Measurements from ENCODE around the gene CLN5.
A peak's percentile ranks its signal among the peaks of the same experiment; 100 is the strongest.
"Not testable (repeated sequence)": the region's sequence is repeated elsewhere in the genome, so short reads cannot be mapped to it uniquely, and the experiment has no call there.

CLN5 gene

GRCh38 chr13:76991796-76992547 lies at the start of gene CLN5:
CLN5 (plus strand) TSS chr13:76992081; CDS start chr13:76992099, 18 bp downstream.
- peak; percentile 93 for DNase-seq
- in situ Hi-C loops (cut with MboI; ENCODE audit: low pct_unique_long_range_greater_than_20kb, low sequenced_read_pairs): no loop called here

- in situ Hi-C loops (cut with MboI; ENCODE audit: low pct_unique_long_range_greater_than_20kb, low sequenced_read_pairs): no loop called here
- no peak for DNase-seq
These were observed 49.5 kb upstream of the CLN5 start for GRCh38 chr13:76942363-76942762.

- DNase-seq: no peak
These were observed 48.2 kb upstream of the CLN5 start for GRCh38 chr13:76943646-76944045.

GRCh38 chr13:76944456-76944855 lies 47.4 kb upstream of the CLN5 start:
- no peak for DNase-seq
- in situ Hi-C loops (cut with MboI; ENCODE audit: low pct_unique_long_range_greater_than_20kb, low sequenced_read_pairs): no loop called here

More at GRCh38 chr13:76943646-76944045, 48.2 kb upstream of the CLN5 start:
- in situ Hi-C loops (cut with MboI; ENCODE audit: low pct_unique_long_range_greater_than_20kb, low sequenced_read_pairs): no loop called here

- in situ Hi-C loops (cut with MboI; ENCODE audit: low pct_unique_long_range_greater_than_20kb, low sequenced_read_pairs): no loop called here
- peak; percentile 14 for DNase-seq
These were observed 43.7 kb upstream of the CLN5 start, which contains the start of gene ACOD1 for GRCh38 chr13:76948149-76948548. ACOD1 (plus strand) TSS chr13:76948511; CDS start chr13:76948559, 48 bp downstream.

GRCh38 chr13:76950101-76950500 lies 41.8 kb upstream of the CLN5 start:
- in situ Hi-C loops (cut with MboI; ENCODE audit: low pct_unique_long_range_greater_than_20kb, low sequenced_read_pairs): no loop called here
- DNase-seq: no peak

GRCh38 chr13:76953968-76954367 lies 37.9 kb upstream of the CLN5 start:
- in situ Hi-C loops (cut with MboI; ENCODE audit: low pct_unique_long_range_greater_than_20kb, low sequenced_read_pairs): no loop called here
- DNase-seq: no peak

GRCh38 chr13:76954538-76954937 lies 37.3 kb upstream of the CLN5 start:
- DNase-seq: no peak
- in situ Hi-C loops (cut with MboI; ENCODE audit: low pct_unique_long_range_greater_than_20kb, low sequenced_read_pairs): no loop called here

GRCh38 chr13:76955193-76955592 lies 36.7 kb upstream of the CLN5 start:
- in situ Hi-C loops (cut with MboI; ENCODE audit: low pct_unique_long_range_greater_than_20kb, low sequenced_read_pairs): no loop called here
- no peak for DNase-seq

GRCh38 chr13:76955661-76956060 lies 36.2 kb upstream of the CLN5 start:
- in situ Hi-C loops (cut with MboI; ENCODE audit: low pct_unique_long_range_greater_than_20kb, low sequenced_read_pairs): no loop called here
- no peak for DNase-seq

GRCh38 chr13:76958841-76959432 lies 32.9 kb upstream of the CLN5 start:
- no peak for DNase-seq

GRCh38 chr13:76959734-76960133 lies 32.1 kb upstream of the CLN5 start:
- DNase-seq; in situ Hi-C loops (cut with MboI; ENCODE audit: low pct_unique_long_range_greater_than_20kb, low sequenced_read_pairs): not testable (repeated sequence)

More at GRCh38 chr13:76958841-76959432, 32.9 kb upstream of the CLN5 start:
- in situ Hi-C loops (cut with MboI; ENCODE audit: low pct_unique_long_range_greater_than_20kb, low sequenced_read_pairs): no loop called here

GRCh38 chr13:76965759-76966421 lies 26.0 kb upstream of the CLN5 start:
- in situ Hi-C loops (cut with MboI; ENCODE audit: low pct_unique_long_range_greater_than_20kb, low sequenced_read_pairs): no loop called here
- DNase-seq: no peak

- in situ Hi-C loops (cut with MboI; ENCODE audit: low pct_unique_long_range_greater_than_20kb, low sequenced_read_pairs): no loop called here
- DNase-seq: no peak
These were observed 24.9 kb upstream of the CLN5 start for GRCh38 chr13:76967031-76967430.

GRCh38 chr13:76968041-76968440 lies 23.8 kb upstream of the CLN5 start:
- in situ Hi-C loops (cut with MboI; ENCODE audit: low pct_unique_long_range_greater_than_20kb, low sequenced_read_pairs): no loop called here

GRCh38 chr13:76969488-76970365 lies 22.2 kb upstream of the CLN5 start:
- no peak for DNase-seq
- in situ Hi-C loops (cut with MboI; ENCODE audit: low pct_unique_long_range_greater_than_20kb, low sequenced_read_pairs): no loop called here

More at GRCh38 chr13:76968041-76968440, 23.8 kb upstream of the CLN5 start:
- DNase-seq: no peak

GRCh38 chr13:76971215-76971614 lies 20.7 kb upstream of the CLN5 start:
- no peak for DNase-seq
- in situ Hi-C loops (cut with MboI; ENCODE audit: low pct_unique_long_range_greater_than_20kb, low sequenced_read_pairs): no loop called here

GRCh38 chr13:76971851-76972829 lies 19.7 kb upstream of the CLN5 start:
- in situ Hi-C loops (cut with MboI; ENCODE audit: low pct_unique_long_range_greater_than_20kb, low sequenced_read_pairs): no loop called here

More at GRCh38 chr13:76971851-76972829, 19.7 kb upstream of the CLN5 start:
- no peak for DNase-seq

Measured in KBM-7 (cell line).